K562 (cell line): Measurements from ENCODE around the gene PXN. TPM values are rescaled to one million over a fixed set of nuclear protein-coding genes. Genes with fewer than 3 reads are reported as not detected.

Experiments
- ARID3A ChIP-seq: IDR thresholded peaks from 2 replicates; pipeline ENCODE4 v1.6.1; 2012; ENCODE audit warnings: low read depth, low read length, improper control_type of control experiment, borderline replicate concordance
- CSDE1 ChIP-seq, 2 experiments: fragments of 450-650 bp; IDR thresholded peaks; 2 replicates each; pipeline ENCODE4 v1.6.1; 2016; ENCODE audit warnings: mild to moderate bottlenecking in 1 of 2
- E4F1 ChIP-seq: fragments of 250-450 bp; sonication (Bioruptor Pico); IDR thresholded peaks from 2 replicates; pipeline ENCODE4 v1.5.0; 2021; ENCODE audit warnings: mild to moderate bottlenecking, borderline replicate concordance
- KAT2B ChIP-seq: IDR thresholded peaks from one replicate; pipeline ENCODE4 v1.6.1; 2012; ENCODE audit warnings: low read depth, mild to moderate bottlenecking, control low read depth, inconsistent platforms, low read length, moderate library complexity
- MYBL2 ChIP-seq, 2 experiments: fragments of 450-650 bp in 1 of 2; sonication (generic) in 1 of 2; formaldehyde crosslinking in 1 of 2; IDR thresholded peaks; 2 replicates each; pipeline versions ENCODE4 v1.6.1 to v1.8.1; 2017 to 2022; ENCODE audit warnings: borderline replicate concordance in 1 of 2, inconsistent platforms in 1 of 2, low read depth in 1 of 2, mild to moderate bottlenecking in 1 of 2, missing genetic modification reagents in 1 of 2, moderate library complexity in 1 of 2
- NFIX ChIP-seq: fragments of 250-450 bp; sonication (Bioruptor Pico); IDR thresholded peaks from 2 replicates; pipeline ENCODE4 v1.4.0; 2020; ENCODE audit warnings: low read depth, mild to moderate bottlenecking, moderate library complexity
- RNF2 ChIP-seq: sonication (generic); IDR thresholded peaks from 2 replicates; pipeline ENCODE4 v1.6.1; 2016
- TFE3 ChIP-seq: fragments of 450-650 bp; formaldehyde crosslinking; IDR thresholded peaks from 2 replicates; pipeline ENCODE4 v1.4.0; 2020; ENCODE audit warnings: mild to moderate bottlenecking, mixed read lengths
- THRA ChIP-seq: fragments of 450-650 bp; IDR thresholded peaks from 2 replicates; pipeline ENCODE4 v1.6.1; 2017; ENCODE audit warnings: mild to moderate bottlenecking, moderate library complexity
- ZFPM2 ChIP-seq: fragments of 250-450 bp; sonication (Bioruptor Pico); IDR thresholded peaks from 2 replicates; pipeline ENCODE4 v1.5.1; 2022; ENCODE audit warnings: mild to moderate bottlenecking
- ZNF311 ChIP-seq: fragments of 250-450 bp; sonication (Bioruptor Pico); IDR thresholded peaks from 2 replicates; pipeline ENCODE4 v1.4.0; 2020; ENCODE audit warnings: mild to moderate bottlenecking, moderate library complexity
- ZNF384 ChIP-seq: IDR thresholded peaks from 2 replicates; pipeline ENCODE4 v1.6.1; 2012; ENCODE audit warnings: low read depth, low read length, improper control_type of control experiment
- ZNF445 ChIP-seq: fragments of 250-450 bp; sonication (Bioruptor Pico); IDR thresholded peaks from 2 replicates; pipeline ENCODE4 v1.4.0; 2020; ENCODE audit warnings: low read depth, mild to moderate bottlenecking, moderate library complexity
- polyA plus RNA-seq, 8 experiments: library from polyadenylated mRNA; depleted of rRNA in 4 of 8; stranded (reverse) in 5 of 8; unstranded in 3 of 8; fragments of >200 nt; fragmentation: Nextera tagmentation in 2 of 8; fragmentation: Illumina TruSeq in 1 of 8; extraction: Ambion mirVana in 2 of 8; extraction: Trizol in 1 of 8; gene quantifications; 2 replicates each; pipeline versions ENCODE4 v1.2.1 to v1.2.3, GENCODE V29; 2011 to 2014; ENCODE audit warnings: inconsistent platforms in 1 of 8, missing spikeins in 1 of 8
- total RNA-seq, 7 experiments: library from RNA; depleted of rRNA in 6 of 7; stranded (reverse); fragments of >200 nt in 6 of 7; fragmentation: Illumina TruSeq in 2 of 7; extraction: Trizol in 2 of 7; gene quantifications; 2 replicates each; pipeline versions ENCODE4 v1.2.1 to v1.2.3, GENCODE V29; 2011 to 2021; ENCODE audit warnings: low replicate concordance in 1 of 7
- TF ChIP-seq, protein P1 (sequence below): fragments of 250-450 bp; sonication (Bioruptor Pico); IDR thresholded peaks from 2 replicates; pipeline ENCODE4 v1.8.0; 2021; ENCODE audit warnings: borderline replicate concordance, mild to moderate bottlenecking, moderate library complexity; ENCODE audit not compliant: poor library complexity, severe bottlenecking
- TF ChIP-seq, protein P2 (sequence below): IDR thresholded peaks from 2 replicates; pipeline ENCODE4 v1.6.1; 2014; ENCODE audit warnings: antibody characterized with exemption

Gene PXN
- total and polyA plus RNA-seq, 9 of the 15 experiments (the other 6 are each of a cell fraction or from before 2014, with no cell fraction given): 4.0 to 74.1 (median 18.6) TPM

- peak; percentile 79; the same call in 1 of the 2 replicates for TF ChIP-seq ARID3A
- TF ChIP-seq THRA: no peak
- TF ChIP-seq KAT2B: no peak
- TF ChIP-seq RNF2: peak; percentile 99
- no peak for TF ChIP-seq MYBL2 (IDR thresholded peaks at IDR 0.05; ENCODE audit: low read depth)
- no peak for TF ChIP-seq MYBL2 (CRISPR knock-in tag; IDR thresholded peaks at IDR 0.05; ENCODE audit: borderline replicate concordance)
- TF ChIP-seq ZNF311: no peak
- no peak for TF ChIP-seq ZFPM2 (CRISPR knock-in tag)
- no peak for TF ChIP-seq E4F1
- TF ChIP-seq, protein P1, sequence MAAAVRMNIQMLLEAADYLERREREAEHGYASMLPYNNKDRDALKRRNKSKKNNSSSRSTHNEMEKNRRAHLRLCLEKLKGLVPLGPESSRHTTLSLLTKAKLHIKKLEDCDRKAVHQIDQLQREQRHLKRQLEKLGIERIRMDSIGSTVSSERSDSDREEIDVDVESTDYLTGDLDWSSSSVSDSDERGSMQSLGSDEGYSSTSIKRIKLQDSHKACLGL (CRISPR knock-in tag): no peak
- TF ChIP-seq CSDE1 (IDR thresholded peaks at IDR 0.05): peak in 1 of 2 experiments; percentile 97; a peak in 2 of 4 replicates
- TF ChIP-seq, protein P2, sequence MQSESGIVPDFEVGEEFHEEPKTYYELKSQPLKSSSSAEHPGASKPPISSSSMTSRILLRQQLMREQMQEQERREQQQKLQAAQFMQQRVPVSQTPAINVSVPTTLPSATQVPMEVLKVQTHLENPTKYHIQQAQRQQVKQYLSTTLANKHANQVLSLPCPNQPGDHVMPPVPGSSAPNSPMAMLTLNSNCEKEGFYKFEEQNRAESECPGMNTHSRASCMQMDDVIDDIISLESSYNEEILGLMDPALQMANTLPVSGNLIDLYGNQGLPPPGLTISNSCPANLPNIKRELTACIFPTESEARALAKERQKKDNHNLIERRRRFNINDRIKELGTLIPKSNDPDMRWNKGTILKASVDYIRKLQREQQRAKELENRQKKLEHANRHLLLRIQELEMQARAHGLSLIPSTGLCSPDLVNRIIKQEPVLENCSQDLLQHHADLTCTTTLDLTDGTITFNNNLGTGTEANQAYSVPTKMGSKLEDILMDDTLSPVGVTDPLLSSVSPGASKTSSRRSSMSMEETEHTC: no peak
- no peak for TF ChIP-seq TFE3 (CRISPR knock-in tag)
- no peak for TF ChIP-seq ZNF445 (CRISPR knock-in tag)
- no peak for TF ChIP-seq NFIX (CRISPR knock-in tag)
- TF ChIP-seq ZNF384: no peak
Measured at GRCh38 chr12:120292661-120293531, 27.4 kb upstream of the PXN start, which contains the start of gene RNU4-1 (continued).
